ENCODE results near the gene PTCHD4.

DNA sequence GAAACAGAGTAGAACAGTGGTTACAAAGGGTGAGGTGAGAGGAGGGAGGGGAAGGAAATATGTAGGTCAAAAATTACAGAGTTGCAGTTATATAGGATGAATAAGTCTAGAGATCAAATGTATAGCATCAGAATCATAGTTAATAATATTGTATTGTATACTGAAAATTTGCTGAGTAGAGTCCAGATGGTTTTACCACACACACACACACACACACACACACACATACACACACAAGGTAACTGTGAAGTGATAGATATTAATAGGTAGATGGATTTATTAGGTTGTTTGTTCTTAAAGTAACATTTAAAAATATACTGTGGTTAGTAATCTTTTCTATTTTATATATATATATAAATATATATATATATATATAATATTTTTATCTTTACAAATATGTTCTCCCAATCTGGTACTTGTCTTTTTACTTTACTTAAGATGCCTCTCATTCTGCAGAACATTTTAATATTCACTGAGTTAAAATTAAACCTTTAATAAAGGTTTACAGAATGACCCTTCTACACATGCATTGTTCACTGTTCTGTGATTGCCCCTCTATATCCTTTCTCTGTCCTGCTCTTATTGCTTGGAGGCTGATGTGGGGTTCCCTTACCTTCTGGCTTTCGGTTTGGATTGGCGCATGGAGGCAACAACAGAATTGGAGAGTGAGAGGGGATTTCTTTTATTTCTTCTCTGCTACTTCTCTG lies 408 bp downstream of the PTCHD4 start:
- TF ChIP-seq EZH2 (IDR thresholded peaks at IDR 0.05) (no peak), POLR2AphosphoS5 (IDR thresholded peaks at IDR 0.05; ENCODE audit: borderline replicate concordance, low read depth, low read length) (no peak)
